HepG2 (cell line): ENCODE measurements around the gene STKLD1. TPM values are rescaled to one million over a fixed set of nuclear protein-coding genes. Genes with fewer than 3 reads are reported as not detected.
A peak's percentile ranks its signal among the peaks of the same experiment; 100 is the strongest.

Experiments
- AGO2 ChIP-seq: fragments of 200-400 bp; formaldehyde crosslinking; optimal IDR thresholded peaks from 2 replicates; pipeline ENCODE3; 2017; ENCODE audit warnings: mild to moderate bottlenecking, low read depth, low read length, moderate library complexity
- ASH2L ChIP-seq: fragments of 300-600, 200-600 bp; sonication (generic); IDR thresholded peaks from 2 replicates; pipeline ENCODE4 v1.7.0; 2017; ENCODE audit warnings: low read depth, mild to moderate bottlenecking, moderate library complexity, mixed read lengths, low read length; ENCODE audit not compliant: insufficient read length
- FLYWCH1 ChIP-seq: sonication (generic); formaldehyde crosslinking; IDR thresholded peaks from 2 replicates; pipeline ENCODE4 v1.8.1; 2023; ENCODE audit warnings: mild to moderate bottlenecking, missing genetic modification reagents
- MAF1 ChIP-seq: sonication (generic); formaldehyde crosslinking; IDR thresholded peaks from 2 replicates; pipeline ENCODE4 v1.5.0; 2020; ENCODE audit warnings: missing genetic modification reagents, borderline replicate concordance
- MAZ ChIP-seq, 2 experiments: sonication (generic) in 1 of 2; formaldehyde crosslinking in 1 of 2; IDR thresholded peaks; 2 replicates each; pipeline versions ENCODE4 v1.5.0 to v1.6.1; 2012 to 2020; ENCODE audit warnings: low read depth in 2 of 2, mild to moderate bottlenecking in 2 of 2, borderline replicate concordance in 1 of 2, improper control_type of control experiment in 1 of 2, low read length in 1 of 2, missing genetic modification reagents in 1 of 2, moderate library complexity in 1 of 2
- NR2F1 ChIP-seq, 2 experiments: fragments of 450-650 bp in 1 of 2; formaldehyde crosslinking in 1 of 2; IDR thresholded peaks; 2 replicates each; pipeline versions ENCODE4 v1.5.0 to v1.6.1; 2016 to 2020; ENCODE audit warnings: mild to moderate bottlenecking in 1 of 2, missing compliant biosample characterization in 1 of 2, missing genetic modification reagents in 1 of 2, moderate library complexity in 1 of 2
- PHF21A ChIP-seq: sonication (generic); formaldehyde crosslinking; IDR thresholded peaks from 2 replicates; pipeline ENCODE4 v1.5.0; 2020; ENCODE audit warnings: mild to moderate bottlenecking, missing genetic modification reagents
- RARG ChIP-seq: sonication (generic); formaldehyde crosslinking; IDR thresholded peaks from 2 replicates; pipeline ENCODE4 v1.4.0; 2020; ENCODE audit warnings: low read depth, mild to moderate bottlenecking, missing genetic modification reagents
- SCMH1 ChIP-seq: sonication (generic); formaldehyde crosslinking; IDR thresholded peaks from 2 replicates; pipeline ENCODE4 v1.9.0; 2021; ENCODE audit warnings: missing genetic modification reagents, mild to moderate bottlenecking, borderline replicate concordance
- SMARCC2 ChIP-seq: fragments of 450-650 bp; IDR thresholded peaks from 2 replicates; pipeline ENCODE4 v1.6.1; 2017; ENCODE audit warnings: antibody characterized with exemption, mild to moderate bottlenecking
- SNAPC2 ChIP-seq: sonication (generic); formaldehyde crosslinking; IDR thresholded peaks from 2 replicates; pipeline ENCODE4 v1.8.1; 2022; ENCODE audit warnings: mild to moderate bottlenecking, missing genetic modification reagents
- ZNF234 ChIP-seq: sonication (generic); formaldehyde crosslinking; conservative IDR thresholded peaks from 2 replicates; pipeline ENCODE4 v1.5.1; 2020; ENCODE audit warnings: mild to moderate bottlenecking, missing genetic modification reagents
- ZNF383 ChIP-seq: sonication (generic); formaldehyde crosslinking; IDR thresholded peaks from 2 replicates; pipeline ENCODE4 v1.4.0; 2020; ENCODE audit warnings: missing genetic modification reagents, mild to moderate bottlenecking, borderline replicate concordance
- ZNF766 ChIP-seq: sonication (generic); formaldehyde crosslinking; IDR thresholded peaks from 2 replicates; pipeline ENCODE4 v1.5.0; 2020; ENCODE audit warnings: missing genetic modification reagents, borderline replicate concordance
- ZNF879 ChIP-seq: sonication (generic); formaldehyde crosslinking; IDR thresholded peaks from 2 replicates; pipeline ENCODE4 v1.8.1; 2023; ENCODE audit warnings: missing genetic modification reagents
- ZSCAN31 ChIP-seq: sonication (generic); formaldehyde crosslinking; IDR thresholded peaks from 2 replicates; pipeline ENCODE4 v1.5.0; 2020; ENCODE audit warnings: low read depth, mild to moderate bottlenecking, missing genetic modification reagents
- polyA plus RNA-seq, 8 experiments: library from polyadenylated mRNA; depleted of rRNA in 3 of 8; stranded (reverse) in 7 of 8; unstranded in 1 of 8; fragments of >200 nt; fragmentation: Illumina TruSeq in 4 of 8; extraction: Trizol in 4 of 8; gene quantifications; 2 replicates each; pipeline versions ENCODE4 v1.2.1 to v1.2.3, GENCODE V29; 2011 to 2016; ENCODE audit warnings: low read depth in 4 of 8, missing spikeins in 1 of 8, mixed read lengths in 1 of 8; ENCODE audit not compliant: insufficient read depth in 1 of 8
- total RNA-seq, 5 experiments: library from RNA; depleted of rRNA; stranded (reverse); fragments of >200 nt; fragmentation: Illumina TruSeq; extraction: Trizol; gene quantifications; 2 replicates each; pipeline ENCODE4 v1.2.3, GENCODE V29; 2016; ENCODE audit warnings: low read depth in 1 of 5
- TF ChIP-seq, protein P1 (sequence below): fragments of 450-650 bp; IDR thresholded peaks from 2 replicates; pipeline ENCODE4 v1.6.1; 2017; ENCODE audit warnings: mild to moderate bottlenecking
- TF ChIP-seq, protein P2 (sequence below): sonication (generic); formaldehyde crosslinking; IDR thresholded peaks from 2 replicates; pipeline ENCODE4 v1.4.0; 2020; ENCODE audit warnings: missing genetic modification reagents
- TF ChIP-seq, protein P3 (sequence below): IDR thresholded peaks from 2 replicates; pipeline ENCODE4 v1.6.1; 2012; ENCODE audit warnings: inconsistent platforms

The STKLD1 gene
- total and polyA plus RNA-seq, 2 of the 13 experiments (the other 11 are each of a cell fraction or from before 2014, with no cell fraction given) = 1.5 to 2.2 TPM

DNA sequence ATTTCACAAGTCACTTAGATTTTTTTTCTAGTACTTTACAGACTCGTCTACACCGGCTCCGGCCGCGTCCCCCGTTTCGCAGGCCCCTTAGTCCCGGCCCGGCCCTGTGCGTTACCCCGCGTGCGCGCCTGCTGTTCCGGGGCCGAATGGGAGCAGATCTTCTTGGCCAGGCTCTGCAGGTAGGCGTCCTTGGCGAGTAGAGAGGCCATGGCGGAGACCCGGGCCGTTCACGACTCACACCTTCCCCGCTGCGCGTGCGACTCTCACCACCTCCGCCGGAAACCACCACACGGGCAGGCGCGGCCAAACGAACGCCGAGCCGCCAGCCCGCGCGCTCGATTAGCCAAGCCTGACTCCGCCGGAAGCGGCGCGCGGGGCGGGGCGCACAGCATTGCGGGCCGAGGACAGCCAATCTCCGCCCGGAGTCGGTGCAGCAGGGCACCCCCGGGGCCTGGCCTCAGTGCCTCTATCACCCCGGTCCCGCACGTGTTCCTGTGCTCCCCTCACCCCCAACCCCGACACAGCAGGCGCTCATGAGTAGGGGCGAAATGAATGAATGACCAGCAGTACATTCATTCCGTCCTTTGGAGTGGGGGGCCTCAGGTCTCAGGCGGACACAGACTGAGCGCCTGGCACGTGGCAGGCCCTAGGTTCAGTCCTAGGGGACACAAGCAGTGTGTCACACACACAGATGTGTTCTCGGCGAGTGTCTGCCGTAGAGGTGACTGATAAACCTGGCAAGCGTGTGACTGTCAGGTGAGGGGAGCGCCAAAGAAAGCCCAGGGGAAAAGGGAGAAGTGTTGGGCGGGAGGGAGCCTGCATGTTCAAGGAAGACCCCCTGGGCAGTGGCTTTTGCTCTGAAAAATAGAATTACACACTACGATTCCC lies 40.0 kb upstream of the STKLD1 start, which contains the start of gene SURF6 (continued):
- 0 out of 2 replicates have a peak, but pooled peaks have one; percentile 45 for TF ChIP-seq ZNF766 (CRISPR knock-in tag)
- no peak for TF ChIP-seq SMARCC2
- TF ChIP-seq ZNF234 (CRISPR knock-in tag) = peak; percentile 67; the same call in 1 of the 2 replicates
- peak; percentile 91; the same call in 1 of the 2 replicates for TF ChIP-seq PHF21A (CRISPR knock-in tag)
- no peak for TF ChIP-seq RARG (CRISPR knock-in tag)
- peak; percentile 90; the same call in 1 of the 2 replicates for TF ChIP-seq SNAPC2 (CRISPR knock-in tag)
- TF ChIP-seq MAZ (IDR thresholded peaks at IDR 0.05; ENCODE audit: borderline replicate concordance, low read depth, low read length) = peak; percentile 89
- peak; percentile 91 for TF ChIP-seq MAZ (CRISPR knock-in tag; IDR thresholded peaks at IDR 0.05; ENCODE audit: low read depth)
- TF ChIP-seq SCMH1 (CRISPR knock-in tag) = no peak
- TF ChIP-seq, protein P1, sequence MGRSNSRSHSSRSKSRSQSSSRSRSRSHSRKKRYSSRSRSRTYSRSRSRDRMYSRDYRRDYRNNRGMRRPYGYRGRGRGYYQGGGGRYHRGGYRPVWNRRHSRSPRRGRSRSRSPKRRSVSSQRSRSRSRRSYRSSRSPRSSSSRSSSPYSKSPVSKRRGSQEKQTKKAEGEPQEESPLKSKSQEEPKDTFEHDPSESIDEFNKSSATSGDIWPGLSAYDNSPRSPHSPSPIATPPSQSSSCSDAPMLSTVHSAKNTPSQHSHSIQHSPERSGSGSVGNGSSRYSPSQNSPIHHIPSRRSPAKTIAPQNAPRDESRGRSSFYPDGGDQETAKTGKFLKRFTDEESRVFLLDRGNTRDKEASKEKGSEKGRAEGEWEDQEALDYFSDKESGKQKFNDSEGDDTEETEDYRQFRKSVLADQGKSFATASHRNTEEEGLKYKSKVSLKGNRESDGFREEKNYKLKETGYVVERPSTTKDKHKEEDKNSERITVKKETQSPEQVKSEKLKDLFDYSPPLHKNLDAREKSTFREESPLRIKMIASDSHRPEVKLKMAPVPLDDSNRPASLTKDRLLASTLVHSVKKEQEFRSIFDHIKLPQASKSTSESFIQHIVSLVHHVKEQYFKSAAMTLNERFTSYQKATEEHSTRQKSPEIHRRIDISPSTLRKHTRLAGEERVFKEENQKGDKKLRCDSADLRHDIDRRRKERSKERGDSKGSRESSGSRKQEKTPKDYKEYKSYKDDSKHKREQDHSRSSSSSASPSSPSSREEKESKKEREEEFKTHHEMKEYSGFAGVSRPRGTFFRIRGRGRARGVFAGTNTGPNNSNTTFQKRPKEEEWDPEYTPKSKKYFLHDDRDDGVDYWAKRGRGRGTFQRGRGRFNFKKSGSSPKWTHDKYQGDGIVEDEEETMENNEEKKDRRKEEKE = no peak
- no peak for TF ChIP-seq NR2F1 (CRISPR knock-in tag; IDR thresholded peaks at IDR 0.05)
- no peak for TF ChIP-seq ZNF383 (CRISPR knock-in tag)
- 0 out of 2 replicates have a peak, but pooled peaks have one; percentile 74 for TF ChIP-seq ZSCAN31
- TF ChIP-seq, protein P2, sequence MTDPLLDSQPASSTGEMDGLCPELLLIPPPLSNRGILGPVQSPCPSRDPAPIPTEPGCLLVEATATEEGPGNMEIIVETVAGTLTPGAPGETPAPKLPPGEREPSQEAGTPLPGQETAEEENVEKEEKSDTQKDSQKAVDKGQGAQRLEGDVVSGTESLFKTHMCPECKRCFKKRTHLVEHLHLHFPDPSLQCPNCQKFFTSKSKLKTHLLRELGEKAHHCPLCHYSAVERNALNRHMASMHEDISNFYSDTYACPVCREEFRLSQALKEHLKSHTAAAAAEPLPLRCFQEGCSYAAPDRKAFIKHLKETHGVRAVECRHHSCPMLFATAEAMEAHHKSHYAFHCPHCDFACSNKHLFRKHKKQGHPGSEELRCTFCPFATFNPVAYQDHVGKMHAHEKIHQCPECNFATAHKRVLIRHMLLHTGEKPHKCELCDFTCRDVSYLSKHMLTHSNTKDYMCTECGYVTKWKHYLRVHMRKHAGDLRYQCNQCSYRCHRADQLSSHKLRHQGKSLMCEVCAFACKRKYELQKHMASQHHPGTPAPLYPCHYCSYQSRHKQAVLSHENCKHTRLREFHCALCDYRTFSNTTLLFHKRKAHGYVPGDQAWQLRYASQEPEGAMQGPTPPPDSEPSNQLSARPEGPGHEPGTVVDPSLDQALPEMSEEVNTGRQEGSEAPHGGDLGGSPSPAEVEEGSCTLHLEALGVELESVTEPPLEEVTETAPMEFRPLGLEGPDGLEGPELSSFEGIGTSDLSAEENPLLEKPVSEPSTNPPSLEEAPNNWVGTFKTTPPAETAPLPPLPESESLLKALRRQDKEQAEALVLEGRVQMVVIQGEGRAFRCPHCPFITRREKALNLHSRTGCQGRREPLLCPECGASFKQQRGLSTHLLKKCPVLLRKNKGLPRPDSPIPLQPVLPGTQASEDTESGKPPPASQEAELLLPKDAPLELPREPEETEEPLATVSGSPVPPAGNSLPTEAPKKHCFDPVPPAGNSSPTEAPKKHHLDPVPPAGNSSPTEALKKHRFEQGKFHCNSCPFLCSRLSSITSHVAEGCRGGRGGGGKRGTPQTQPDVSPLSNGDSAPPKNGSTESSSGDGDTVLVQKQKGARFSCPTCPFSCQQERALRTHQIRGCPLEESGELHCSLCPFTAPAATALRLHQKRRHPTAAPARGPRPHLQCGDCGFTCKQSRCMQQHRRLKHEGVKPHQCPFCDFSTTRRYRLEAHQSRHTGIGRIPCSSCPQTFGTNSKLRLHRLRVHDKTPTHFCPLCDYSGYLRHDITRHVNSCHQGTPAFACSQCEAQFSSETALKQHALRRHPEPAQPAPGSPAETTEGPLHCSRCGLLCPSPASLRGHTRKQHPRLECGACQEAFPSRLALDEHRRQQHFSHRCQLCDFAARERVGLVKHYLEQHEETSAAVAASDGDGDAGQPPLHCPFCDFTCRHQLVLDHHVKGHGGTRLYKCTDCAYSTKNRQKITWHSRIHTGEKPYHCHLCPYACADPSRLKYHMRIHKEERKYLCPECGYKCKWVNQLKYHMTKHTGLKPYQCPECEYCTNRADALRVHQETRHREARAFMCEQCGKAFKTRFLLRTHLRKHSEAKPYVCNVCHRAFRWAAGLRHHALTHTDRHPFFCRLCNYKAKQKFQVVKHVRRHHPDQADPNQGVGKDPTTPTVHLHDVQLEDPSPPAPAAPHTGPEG (CRISPR knock-in tag) = peak; percentile 81; the same call in 1 of the 2 replicates
- peak; percentile 92 for TF ChIP-seq ASH2L
- no peak for TF ChIP-seq FLYWCH1 (CRISPR knock-in tag)
- no peak for TF ChIP-seq ZNF879
- TF ChIP-seq, protein P3, sequence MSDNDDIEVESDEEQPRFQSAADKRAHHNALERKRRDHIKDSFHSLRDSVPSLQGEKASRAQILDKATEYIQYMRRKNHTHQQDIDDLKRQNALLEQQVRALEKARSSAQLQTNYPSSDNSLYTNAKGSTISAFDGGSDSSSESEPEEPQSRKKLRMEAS = peak; percentile 97
- TF ChIP-seq MAF1 = peak; percentile 84; the same call in 1 of the 2 replicates
- peak; percentile 95 for TF ChIP-seq AGO2
